KG1 (cell line): ENCODE results near the gene VPS50.

ENCODE experiments used
- DNase-seq: peaks from one replicate; lab custom pipeline; 2025; lab: John Stamatoyannopoulos, UW

The VPS50 gene, protein sequence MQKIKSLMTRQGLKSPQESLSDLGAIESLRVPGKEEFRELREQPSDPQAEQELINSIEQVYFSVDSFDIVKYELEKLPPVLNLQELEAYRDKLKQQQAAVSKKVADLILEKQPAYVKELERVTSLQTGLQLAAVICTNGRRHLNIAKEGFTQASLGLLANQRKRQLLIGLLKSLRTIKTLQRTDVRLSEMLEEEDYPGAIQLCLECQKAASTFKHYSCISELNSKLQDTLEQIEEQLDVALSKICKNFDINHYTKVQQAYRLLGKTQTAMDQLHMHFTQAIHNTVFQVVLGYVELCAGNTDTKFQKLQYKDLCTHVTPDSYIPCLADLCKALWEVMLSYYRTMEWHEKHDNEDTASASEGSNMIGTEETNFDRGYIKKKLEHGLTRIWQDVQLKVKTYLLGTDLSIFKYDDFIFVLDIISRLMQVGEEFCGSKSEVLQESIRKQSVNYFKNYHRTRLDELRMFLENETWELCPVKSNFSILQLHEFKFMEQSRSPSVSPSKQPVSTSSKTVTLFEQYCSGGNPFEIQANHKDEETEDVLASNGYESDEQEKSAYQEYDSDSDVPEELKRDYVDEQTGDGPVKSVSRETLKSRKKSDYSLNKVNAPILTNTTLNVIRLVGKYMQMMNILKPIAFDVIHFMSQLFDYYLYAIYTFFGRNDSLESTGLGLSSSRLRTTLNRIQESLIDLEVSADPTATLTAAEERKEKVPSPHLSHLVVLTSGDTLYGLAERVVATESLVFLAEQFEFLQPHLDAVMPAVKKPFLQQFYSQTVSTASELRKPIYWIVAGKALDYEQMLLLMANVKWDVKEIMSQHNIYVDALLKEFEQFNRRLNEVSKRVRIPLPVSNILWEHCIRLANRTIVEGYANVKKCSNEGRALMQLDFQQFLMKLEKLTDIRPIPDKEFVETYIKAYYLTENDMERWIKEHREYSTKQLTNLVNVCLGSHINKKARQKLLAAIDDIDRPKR

GRCh38 chr7:93231799-93232672 lies at the start of gene VPS50:
Gene VPS50, plus strand, starts transcription at chr7:93232366. Its CDS starts 102 bp downstream, at chr7:93232468.
- DNase-seq: peak; percentile 83

DNA sequence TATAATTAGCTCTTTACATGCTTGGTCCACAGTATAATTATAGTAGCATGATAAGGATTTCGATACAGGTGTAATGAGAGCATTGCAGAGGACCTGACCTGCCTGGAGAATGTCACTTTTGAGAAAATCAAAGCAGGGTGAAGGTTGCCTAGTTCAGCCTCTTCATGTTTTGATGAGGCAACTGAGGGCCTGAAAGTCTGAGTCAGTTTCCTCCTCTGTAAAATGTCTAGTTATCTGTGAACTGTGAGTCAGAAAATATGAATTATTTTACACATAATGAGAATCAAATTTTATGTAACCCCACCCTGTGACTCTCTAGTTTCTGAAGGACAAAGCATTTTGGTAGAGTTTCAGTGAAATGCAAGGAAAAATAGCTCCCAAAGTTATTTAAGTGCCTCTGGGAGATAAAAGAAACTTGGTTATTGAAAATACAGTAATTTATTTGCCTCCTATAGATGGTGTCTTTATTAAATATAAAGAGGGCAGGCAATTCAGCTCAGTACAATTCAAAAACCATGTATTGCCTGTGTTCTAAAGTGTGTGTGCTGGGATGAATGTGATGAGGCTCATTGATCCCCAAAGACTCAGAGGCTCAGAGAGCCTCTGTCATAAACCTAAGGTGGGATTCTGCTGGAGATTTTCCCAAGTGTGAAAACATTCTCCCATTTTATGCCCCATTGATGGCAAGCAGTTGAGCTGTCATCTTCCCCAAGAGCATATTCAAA lies 46.7 kb upstream of the VPS50 start:
- no peak for DNase-seq

DNA sequence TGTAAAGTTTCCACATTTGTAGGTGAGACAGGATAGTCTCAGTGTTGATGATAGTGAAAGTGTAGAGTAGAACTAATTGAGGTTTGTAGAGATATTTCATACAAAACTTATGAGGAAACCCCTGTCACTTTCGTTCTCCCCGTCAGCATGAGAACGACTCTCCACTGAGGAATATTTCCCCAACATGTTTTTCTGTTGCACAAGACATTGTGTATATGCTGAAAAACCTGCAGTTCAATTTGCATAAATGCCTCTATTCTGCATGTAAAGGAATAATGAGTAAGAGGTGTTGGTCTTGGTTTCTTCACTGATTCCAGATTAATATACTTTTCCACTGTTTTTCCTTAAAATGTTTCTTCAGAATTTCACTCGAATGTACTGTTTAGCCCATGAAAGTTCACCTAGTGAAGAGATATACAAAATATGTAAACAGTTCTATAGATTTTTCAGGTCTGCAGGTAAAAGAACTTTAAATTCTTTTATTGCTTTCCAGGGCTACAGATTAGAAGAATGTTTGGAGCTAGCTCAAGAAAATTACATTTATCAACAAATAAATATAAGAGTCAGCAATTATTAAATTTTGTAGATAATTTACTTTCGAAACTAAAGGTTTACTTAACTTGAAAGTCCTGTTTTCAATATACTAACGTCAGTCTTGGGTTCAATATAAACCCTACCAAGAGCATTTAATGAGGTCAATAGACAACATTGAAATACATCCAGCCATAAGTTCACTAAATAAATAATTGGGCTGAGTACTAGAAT lies 43.1 kb upstream of the VPS50 start:
- no peak for DNase-seq

GRCh38 chr7:93194386-93194785 lies 37.8 kb upstream of the VPS50 start:
- DNase-seq: no peak

- no peak for DNase-seq
These were observed 35.8 kb upstream of the VPS50 start for GRCh38 chr7:93196336-93196735.

DNA sequence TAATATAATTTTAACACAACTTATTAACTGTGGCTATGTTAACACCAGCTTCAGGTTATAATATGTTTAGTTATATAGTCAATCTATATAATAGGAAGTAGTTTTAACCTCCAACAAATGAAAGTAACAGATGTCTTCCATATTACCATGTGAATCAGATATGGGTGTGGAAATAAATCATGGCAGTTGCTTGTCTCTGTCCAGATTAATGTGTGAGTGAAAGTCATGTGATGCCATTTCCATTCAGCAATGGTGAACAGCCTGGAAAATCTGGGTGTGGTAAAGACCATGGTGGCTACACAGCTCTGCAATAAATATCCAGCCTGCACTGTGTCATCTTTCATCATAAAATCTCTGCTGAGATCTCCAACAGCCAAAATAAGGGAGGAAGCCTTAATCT lies 33.7 kb upstream of the VPS50 start:
- no peak for DNase-seq

DNA sequence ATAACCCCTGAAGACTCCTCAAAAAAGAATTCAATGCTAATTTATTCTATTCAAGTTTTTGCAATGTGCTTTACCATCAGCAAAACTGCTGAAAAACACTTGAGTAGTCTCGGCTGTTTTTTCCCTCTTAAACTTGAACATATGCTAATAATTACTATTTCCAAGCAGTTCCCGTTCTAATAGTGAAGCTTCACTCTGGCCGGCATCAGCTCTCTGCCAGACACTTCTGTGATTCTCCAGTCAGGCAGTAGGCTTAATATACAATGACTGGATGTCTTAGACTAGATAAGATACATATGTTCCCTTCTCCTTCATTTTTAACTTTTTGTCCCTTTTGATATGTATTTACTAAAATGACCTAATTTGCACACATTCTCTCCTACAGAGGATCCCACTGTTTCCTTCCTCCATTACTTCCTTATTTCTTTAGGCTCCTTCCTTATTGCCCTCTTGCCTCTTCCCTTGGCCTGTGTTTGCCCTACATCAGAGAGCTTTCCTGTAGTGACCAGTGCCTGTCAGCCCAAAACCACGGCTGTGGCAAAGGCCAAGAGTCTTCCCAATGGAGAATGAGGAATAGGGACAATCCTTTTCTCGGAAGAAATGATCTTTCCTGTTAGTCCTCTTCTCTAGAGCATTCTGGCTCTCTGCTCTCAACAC lies 29.4 kb upstream of the VPS50 start:
- DNase-seq: no peak

DNA sequence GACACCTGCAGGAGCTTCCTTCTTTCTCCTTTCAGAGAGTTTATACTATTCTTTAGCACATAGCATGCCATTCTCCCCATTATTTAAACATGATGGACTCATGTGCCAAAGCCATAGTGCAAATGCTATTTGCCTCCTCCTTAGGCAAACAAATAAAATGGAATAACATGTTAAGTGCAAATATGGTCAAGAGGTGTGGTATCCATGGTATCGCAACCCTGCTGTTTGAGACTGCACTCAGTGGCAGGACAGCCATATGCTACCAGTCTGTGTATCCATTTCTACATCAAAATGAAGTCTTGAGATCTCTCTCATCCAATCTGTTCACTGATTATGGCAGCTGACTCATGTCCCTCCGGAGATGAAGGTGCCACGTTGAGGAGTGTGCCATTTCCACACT lies 28.7 kb upstream of the VPS50 start:
- no peak for DNase-seq

- no peak for DNase-seq
These were observed 27.1 kb upstream of the VPS50 start for GRCh38 chr7:93205046-93205445.

DNA sequence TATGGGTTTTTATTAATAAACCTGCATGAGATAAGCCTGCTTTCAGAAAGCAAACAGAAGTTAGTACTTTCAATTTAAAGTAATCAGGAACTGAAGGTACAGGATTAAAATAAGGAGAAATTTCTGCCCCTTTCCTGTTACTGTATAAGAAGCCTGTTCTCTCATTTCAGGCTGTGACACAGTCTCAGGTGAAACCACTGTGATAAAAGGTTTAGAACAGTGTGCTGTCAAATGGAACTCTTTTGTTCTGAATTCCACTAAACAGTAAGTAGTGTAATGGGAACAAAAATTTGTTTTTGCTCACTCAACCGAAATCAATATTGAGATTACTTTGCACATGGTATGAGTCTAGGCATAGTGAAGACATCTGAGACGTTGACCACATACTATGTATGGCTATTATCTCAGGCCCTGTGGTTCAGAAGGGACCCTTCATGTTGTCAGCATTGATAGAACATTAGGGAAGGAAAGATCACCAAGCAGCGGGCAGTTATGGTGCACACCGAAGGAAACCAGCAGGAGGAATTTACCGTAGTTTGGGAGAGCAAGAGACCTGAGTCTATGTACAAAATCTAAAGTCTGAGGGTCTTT lies 20.8 kb upstream of the VPS50 start:
- no peak for DNase-seq

GRCh38 chr7:93212881-93213280 lies 19.3 kb upstream of the VPS50 start:
- no peak for DNase-seq

- DNase-seq: no peak
These were observed 13.0 kb upstream of the VPS50 start for GRCh38 chr7:93218997-93219827.

DNA sequence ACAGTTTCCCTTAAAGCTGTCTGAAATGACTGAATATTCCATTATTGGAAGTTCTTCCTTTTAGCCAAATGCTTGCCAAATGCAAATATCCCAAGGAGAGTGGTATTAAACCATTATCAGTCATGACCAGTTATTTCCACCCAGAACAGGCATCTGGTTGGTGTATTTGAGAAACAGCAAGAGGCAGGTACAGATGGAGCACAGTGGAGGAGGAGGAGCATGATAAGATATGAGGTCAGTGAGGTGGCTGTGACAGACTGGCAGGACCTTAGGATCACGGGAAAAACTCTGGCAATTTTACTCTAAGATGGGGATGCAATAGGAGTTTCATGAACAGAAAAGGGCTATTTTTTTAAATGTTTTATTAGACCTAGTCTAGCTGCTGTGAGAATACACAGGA lies 12.3 kb upstream of the VPS50 start:
- DNase-seq: no peak

- no peak for DNase-seq
These were observed 5.9 kb upstream of the VPS50 start, which contains the start of gene HEPACAM2 for GRCh38 chr7:93226310-93226709. Gene HEPACAM2, minus strand, starts transcription at chr7:93226469.

GRCh38 chr7:93228302-93228701 lies 3.9 kb upstream of the VPS50 start:
- DNase-seq: peak; percentile 8

DNA sequence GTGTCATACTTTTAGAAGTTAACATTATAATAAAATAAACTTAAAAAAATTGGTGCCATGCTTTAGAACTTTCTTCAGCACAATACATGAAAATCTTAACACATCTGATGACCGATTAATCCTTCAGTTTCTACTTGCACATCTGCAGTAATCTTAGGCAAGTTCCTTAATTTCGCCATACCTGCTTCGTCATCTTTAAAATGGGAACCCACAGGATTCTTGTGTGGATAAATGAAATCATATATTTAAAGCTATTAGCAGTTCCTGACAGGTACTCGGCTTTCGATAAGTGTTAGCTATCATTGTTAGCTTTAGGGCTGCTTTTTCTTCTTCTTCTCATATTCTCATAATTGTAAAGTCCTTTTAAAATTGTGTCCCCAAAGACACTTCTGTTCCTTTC lies 907 bp upstream of the VPS50 start:
- DNase-seq: no peak

- DNase-seq: no peak
These were observed 480 bp downstream of the VPS50 start for GRCh38 chr7:93232673-93233018.

GRCh38 chr7:93235541-93235940 lies 3.4 kb downstream of the VPS50 start:
- no peak for DNase-seq

GRCh38 chr7:93238131-93238530 lies 6.0 kb downstream of the VPS50 start:
- DNase-seq: no peak
